GM21390 (cell line): ENCODE results near the gene CYP1A2.
"Not testable (repeated sequence)": the region's sequence is repeated elsewhere in the genome, so short reads cannot be mapped to it uniquely, and the experiment has no call there.

ENCODE experiments used
- ATAC-seq: cut with Tn5 transposase; IDR thresholded peaks from one replicate; pipeline ENCODE4 v1.9.1; 2021; ENCODE audit not compliant: unreplicated experiment

The CYP1A2 gene

DNA sequence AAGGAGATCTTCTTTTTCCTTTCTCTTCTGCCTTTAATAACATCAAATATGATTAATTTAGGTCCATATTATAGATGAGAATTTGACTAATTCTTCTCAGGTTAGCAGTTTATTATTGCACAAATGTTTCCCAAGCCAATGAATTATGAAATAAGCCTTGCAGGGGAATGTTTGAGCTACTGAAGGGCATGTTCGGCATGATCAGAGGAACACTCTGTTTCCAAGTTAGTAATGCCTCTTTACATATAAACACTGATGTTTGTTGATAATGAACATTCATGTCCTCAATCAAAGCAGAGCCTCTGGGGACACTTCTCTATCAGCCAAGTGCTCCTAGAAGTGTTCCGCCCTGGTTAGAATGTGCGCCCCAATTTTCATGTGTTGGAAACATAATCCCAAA, 13.3 kb upstream of the CYP1A2 start:
- ATAC-seq = no peak

DNA sequence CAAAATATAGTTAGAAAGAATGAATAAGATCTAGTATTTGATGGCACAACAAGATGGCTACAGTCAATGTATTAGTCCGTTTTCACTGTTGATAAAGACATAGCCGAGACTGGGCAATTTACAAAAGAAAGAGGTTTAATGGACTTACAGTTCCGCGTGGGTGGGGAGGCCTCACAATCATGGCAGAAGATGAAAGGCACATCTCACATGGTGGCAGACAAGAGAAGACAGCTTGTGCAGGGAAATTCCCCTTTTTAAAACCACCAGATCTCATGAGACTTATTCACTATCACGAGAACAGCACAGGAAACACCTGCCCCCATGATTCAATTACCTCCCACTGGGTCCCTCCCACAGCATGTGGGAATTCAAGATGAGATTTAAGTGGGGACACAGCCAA, 10.4 kb upstream of the CYP1A2 start:
- ATAC-seq = not testable (repeated sequence)

GRCh38 chr15:74742422-74742821, 6.2 kb upstream of the CYP1A2 start:
- no peak for ATAC-seq

- no peak for ATAC-seq
Measured at GRCh38 chr15:74746389-74746788, 2.3 kb upstream of the CYP1A2 start.

- ATAC-seq = no peak
Measured at GRCh38 chr15:74749832-74750231, 1.2 kb downstream of the CYP1A2 start.

- ATAC-seq = no peak
Measured at GRCh38 chr15:74750751-74751150, 2.1 kb downstream of the CYP1A2 start.

- no peak for ATAC-seq
Measured at GRCh38 chr15:74752011-74752410, 3.4 kb downstream of the CYP1A2 start.

- no peak for ATAC-seq
Measured at GRCh38 chr15:74752531-74752930, 3.9 kb downstream of the CYP1A2 start.

DNA sequence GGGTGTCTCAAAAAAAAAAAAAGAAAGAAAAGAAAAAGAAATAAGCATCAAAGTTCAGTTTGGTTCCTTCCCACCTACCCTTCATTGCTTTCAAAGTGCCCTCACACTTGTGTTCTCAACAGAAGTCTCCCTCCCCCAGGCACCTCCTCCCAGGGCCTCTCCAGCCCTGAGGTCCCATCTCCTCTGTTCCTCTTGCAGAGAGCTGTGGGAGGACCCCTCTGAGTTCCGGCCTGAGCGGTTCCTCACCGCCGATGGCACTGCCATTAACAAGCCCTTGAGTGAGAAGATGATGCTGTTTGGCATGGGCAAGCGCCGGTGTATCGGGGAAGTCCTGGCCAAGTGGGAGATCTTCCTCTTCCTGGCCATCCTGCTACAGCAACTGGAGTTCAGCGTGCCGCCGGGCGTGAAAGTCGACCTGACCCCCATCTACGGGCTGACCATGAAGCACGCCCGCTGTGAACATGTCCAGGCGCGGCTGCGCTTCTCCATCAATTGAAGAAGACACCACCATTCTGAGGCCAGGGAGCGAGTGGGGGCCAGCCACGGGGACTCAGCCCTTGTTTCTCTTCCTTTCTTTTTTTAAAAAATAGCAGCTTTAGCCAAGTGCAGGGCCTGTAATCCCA, 6.1 kb downstream of the CYP1A2 start:
- ATAC-seq = no peak

- ATAC-seq = no peak
Measured at GRCh38 chr15:74758736-74759135, 10.1 kb downstream of the CYP1A2 start.

DNA sequence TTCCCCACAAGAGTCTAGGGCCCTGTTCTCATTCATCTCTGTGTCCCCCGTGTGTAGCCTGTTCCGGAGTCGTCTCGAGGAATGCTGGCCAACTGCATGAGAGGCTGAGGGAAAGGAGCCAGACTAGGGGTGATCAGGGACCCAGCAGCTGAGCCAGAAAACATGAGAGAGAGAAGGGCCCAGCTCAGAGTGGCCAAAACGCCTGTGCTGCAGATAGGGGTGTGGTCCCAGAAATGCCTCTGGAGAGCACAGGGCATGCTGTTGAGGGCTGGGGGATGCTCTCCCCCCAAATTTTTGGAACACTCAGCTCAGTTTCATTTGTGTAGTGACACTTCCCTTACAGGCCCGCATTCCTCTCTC, 14.1 kb downstream of the CYP1A2 start:
- ATAC-seq = no peak

DNA sequence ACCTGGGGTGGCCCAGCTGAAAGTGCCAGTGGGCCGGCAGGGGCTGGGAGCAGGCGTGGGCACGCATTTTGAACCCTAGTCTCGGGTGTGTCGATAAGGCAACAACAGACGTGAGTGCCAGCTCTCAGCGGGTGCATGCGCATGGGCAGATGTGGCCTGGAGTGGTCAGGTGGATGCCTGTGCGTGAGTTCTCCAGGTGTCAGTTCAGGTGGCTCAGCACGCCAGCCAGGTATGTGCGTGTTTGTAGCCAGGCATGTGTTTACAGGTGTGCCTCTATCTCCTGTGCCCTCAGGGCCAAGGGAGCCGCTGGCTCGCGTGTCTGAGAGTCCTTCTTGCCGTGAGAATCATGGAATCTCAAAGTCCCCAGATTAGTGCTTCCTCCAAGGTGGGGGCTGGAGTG, 14.8 kb downstream of the CYP1A2 start:
- ATAC-seq = no peak

GRCh38 chr15:74767167-74768098, 18.8 kb downstream of the CYP1A2 start:
- ATAC-seq = no peak

DNA sequence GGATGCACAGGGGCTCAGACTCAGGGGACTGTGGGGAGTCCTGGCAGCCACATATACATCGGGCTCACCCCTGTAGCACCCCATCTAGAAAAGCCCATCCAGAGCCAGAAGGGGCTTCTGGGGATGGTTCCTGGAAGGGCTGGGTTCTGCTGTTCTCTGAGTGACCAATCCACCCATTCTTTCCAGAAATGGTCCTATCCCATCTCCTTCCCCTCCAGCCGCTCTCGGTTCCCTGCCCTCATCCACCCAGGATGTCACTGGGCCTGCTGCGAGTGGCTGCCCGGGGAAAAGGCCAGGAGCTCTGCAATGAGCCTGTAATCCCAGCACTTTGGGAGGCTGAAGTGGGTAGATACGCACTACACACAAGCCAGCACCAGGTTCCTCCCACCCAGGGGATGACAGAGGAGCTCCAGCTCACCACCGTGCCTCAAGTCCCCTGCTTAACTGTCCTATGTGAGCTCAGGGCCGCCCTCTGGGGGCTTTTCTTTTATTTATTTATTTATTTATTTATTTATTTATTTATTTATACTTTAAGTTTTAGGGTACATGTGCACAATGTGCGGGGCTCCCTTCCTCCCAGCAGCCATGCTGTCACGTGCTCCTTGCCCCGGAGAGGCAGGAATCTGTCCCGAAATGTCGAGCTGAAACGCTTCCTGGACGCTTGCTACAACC, 19.6 kb downstream of the CYP1A2 start:
- ATAC-seq = no peak

DNA sequence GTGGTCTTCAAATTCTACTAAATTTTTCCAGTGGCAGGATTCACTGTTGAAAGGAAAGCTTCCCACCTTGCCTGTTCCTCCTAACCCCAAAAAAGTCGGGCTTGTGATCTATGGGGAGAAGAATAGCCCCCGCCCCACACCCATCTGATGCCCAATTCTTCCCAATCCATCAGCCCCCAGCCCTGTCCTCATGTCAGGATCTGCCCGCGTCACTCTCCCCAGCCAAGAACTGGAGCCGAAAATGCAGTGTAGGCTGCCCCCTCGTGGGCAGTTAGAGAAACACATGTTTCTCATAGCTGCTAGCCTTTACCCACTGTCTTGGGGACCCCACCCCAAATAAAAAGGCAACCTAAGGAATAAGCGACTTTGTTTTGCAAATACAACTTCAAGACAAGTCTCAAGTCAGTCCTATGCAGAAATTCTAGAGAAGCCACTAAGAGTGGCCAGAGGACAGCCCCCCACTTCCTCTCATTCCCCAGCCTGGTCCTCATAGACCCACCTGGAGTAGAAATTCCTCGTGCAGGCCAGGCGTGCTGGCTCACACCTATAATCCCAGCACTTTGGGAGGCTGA, 20.2 kb downstream of the CYP1A2 start:
- no peak for ATAC-seq

DNA sequence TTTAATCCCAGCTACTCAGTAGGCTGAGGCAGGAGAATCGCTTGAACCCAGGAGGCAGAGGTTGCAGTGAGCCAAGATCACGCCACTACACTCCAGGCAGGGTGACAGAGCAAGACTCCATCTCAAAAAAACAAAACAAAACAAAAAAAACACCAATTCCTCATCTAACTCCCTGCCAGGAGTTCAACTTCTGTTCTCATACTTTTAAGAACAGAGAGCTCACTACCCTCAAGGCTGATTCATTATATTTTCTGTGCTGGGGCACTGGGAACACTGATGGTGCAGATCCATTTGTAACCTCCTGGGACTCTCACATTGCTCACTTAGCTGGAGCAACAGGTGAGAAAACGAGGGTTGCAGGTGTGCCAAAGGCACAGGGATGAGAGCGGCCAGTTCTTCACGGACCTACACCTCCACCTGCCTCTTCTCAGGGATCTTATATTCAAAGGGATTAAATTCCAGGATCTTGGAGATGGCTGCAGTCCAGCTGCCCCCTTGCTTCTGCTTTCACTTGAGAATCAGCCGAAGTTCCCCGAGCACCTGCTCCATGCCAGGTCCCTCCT, 20.9 kb downstream of the CYP1A2 start:
- no peak for ATAC-seq

GRCh38 chr15:74770211-74770903, 21.7 kb downstream of the CYP1A2 start:
- no peak for ATAC-seq

- ATAC-seq = no peak
Measured at GRCh38 chr15:74773329-74773728, 24.7 kb downstream of the CYP1A2 start.

DNA sequence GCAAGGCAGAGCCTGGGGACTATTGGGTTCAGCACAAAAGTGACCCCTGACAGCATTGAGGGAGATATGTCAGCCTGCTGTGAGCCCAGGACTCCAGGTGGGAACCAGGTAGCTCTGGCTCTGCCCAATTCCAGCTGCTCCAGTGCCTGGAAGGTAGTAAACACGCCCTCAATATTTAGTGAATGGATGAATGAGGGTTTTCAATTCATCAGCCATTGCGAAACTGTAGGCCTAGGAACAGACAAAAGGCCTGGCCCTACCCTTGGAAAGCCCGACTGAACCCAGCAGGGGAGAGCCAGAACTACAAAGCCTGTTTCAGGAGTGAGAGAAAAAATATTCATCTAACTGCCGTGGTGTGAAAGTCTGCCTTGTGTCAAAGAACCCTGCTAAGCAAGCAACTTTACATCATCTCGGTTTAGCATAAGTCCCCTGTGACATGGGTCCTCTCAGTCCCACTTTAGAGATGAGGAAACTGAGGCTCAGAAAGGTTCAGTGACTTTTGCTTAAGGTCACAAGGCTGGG, 25.1 kb downstream of the CYP1A2 start:
- ATAC-seq = no peak

DNA sequence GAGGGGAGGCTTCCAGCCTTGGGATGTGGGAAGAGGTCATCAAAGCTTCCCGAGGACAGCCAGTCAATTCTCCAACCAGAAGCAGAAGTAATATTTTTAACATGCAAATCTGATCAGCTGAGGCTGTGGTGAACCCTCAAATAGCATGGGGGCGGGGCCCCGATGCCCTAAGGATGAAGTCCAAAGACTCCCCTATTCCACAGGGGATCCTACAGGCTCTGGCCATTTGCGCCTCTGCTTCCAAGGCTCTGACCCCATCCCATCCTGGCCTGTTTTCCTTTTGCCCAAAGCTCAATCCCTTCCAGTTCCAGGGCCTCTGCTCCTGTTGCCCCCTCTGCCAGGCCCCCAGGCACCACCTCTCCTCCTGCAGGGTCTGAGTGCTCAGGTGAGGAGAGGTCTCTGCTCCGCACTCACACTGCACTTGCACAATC, 26.5 kb downstream of the CYP1A2 start:
- ATAC-seq = no peak
